ENCODE results near the gene ASTN2. TPM values are rescaled to one million over a fixed set of nuclear protein-coding genes. Genes with fewer than 3 reads are reported as not detected.

ASTN2 gene
- polyA plus RNA-seq, 1 experiment = 12.8 TPM

DNA sequence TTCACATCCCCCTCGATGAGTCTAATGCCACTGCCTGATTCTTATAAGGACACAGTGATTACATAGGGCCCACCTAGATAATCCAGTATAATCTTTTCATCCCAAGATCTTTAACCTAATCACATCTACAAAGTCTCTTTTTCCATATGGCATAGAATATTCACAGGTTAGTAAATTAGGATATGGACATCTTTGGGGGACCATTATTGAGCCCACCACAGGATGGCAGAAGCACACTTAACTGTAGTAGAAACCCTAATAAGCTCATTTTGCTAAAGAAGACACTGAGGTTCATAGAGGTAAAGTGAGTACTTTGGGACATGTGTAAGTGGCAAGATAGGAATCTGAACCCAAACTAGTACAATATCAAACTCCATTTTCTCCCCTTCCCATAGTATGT is 38.9 kb downstream of the ASTN2 start:
- POLR2A ChIA-PET = no interaction called here

DNA sequence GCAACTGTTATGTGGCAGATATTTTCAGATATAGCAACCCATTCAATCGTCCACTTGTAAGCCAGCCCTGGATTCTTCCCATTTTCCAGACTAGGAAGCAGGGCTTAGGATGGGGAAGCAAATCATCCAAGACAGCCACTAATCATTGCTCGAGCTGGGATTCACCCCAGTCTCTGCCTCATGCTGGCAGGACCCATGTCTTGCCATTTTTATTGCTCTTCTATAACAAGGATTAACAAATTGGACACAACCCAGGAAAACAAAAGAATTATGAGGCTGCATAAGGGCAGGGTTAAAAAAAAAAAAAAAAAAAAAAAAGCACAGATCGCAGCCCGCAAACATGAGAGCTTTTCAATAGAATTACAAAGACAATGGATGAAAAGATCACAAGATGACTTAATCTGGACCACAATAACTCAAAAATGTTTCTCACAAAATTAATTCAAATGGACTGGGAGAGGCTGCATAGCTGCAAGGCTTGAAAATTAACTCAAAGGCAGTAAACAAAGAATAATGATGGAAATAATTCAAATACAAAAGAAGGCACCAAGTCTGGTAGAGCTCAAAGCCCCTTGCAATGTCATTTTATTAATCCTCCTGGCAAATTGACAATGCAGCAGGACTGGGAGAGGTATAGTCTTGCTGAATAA is 40.7 kb downstream of the ASTN2 start:
- DNase-seq (ENCODE audit: low read depth) = no peak

More for the DNA sequence above, 38.9 kb downstream of the ASTN2 start:
- no peaks in the 10 kb centered on the region for H3K36me3 ChIP-seq (ENCODE audit: control insufficient read depth, insufficient read depth, low read length)
- no peak for TF ChIP-seq CTCF (IDR thresholded peaks at IDR 0.05; ENCODE audit: insufficient read depth, low read depth, low read length)
- no peak overlapping the region for H3K4me3 ChIP-seq (ENCODE audit: low read depth, low read length)
- no peak for DNase-seq (ENCODE audit: low read depth)
- CTCF ChIA-PET = no interaction called here
- H3K27me3 ChIP-seq (ENCODE audit: control insufficient read depth, insufficient read depth, low read length) = no peaks in the 10 kb centered on the region

DNA sequence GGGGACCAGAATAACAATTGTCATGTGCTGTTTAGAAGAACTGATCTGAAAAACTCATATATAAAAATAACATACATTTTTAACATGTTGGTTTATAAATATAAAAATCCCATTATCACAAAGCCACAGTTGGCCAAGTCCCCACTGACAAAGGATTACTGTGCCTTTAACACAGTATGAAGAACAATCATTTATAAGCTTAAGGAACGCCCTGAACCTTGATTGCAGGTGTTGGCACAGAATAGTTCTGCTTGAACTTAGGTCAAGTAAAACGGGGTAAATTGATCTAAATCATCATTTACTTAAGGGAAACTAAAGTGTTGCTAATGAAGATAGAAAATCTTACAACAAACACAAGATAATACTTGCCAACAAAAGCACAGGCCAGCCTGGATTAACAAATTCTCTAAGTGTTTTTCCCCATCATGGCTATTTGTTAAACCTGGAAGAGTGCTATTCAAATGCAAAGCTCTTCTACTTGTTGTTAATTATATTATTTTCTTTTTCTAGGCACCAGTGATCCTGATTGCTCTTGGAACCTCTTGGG is 46.1 kb downstream of the ASTN2 start:
- H3K4me3 ChIP-seq (ENCODE audit: low read depth, low read length) = no peak overlapping the region
- DNase-seq (ENCODE audit: low read depth) = no peak
- POLR2A ChIA-PET = no interaction called here
- no peak for TF ChIP-seq CTCF (IDR thresholded peaks at IDR 0.05; ENCODE audit: insufficient read depth, low read depth, low read length)
- no peaks in the 10 kb centered on the region for H3K27me3 ChIP-seq (ENCODE audit: control insufficient read depth, insufficient read depth, low read length)
- CTCF ChIA-PET = no interaction called here
- H3K36me3 ChIP-seq (ENCODE audit: control insufficient read depth, insufficient read depth, low read length) = no peaks in the 10 kb centered on the region

More for the DNA sequence above, 40.7 kb downstream of the ASTN2 start:
- POLR2A ChIA-PET = no interaction called here
- H3K36me3 ChIP-seq (ENCODE audit: control insufficient read depth, insufficient read depth, low read length) = no peaks in the 10 kb centered on the region
- no peak for TF ChIP-seq CTCF (IDR thresholded peaks at IDR 0.05; ENCODE audit: insufficient read depth, low read depth, low read length)
- no peak overlapping the region for H3K4me3 ChIP-seq (ENCODE audit: low read depth, low read length)
- CTCF ChIA-PET = no interaction called here
- no peaks in the 10 kb centered on the region for H3K27me3 ChIP-seq (ENCODE audit: control insufficient read depth, insufficient read depth, low read length)

- Histone ChIP-seq H3K36me3 (ENCODE audit: control insufficient read depth, insufficient read depth, low read length) (no peaks in the 10 kb centered on the region), H3K4me3 (ENCODE audit: low read depth, low read length) (no peak overlapping the region), H3K27me3 (ENCODE audit: control insufficient read depth, insufficient read depth, low read length) (no peaks in the 10 kb centered on the region)
- no peak for DNase-seq (ENCODE audit: low read depth)
- ChIA-PET CTCF (no interaction called here), POLR2A (no interaction called here)
- no peak for TF ChIP-seq CTCF (IDR thresholded peaks at IDR 0.05; ENCODE audit: insufficient read depth, low read depth, low read length)
These were observed 49.4 kb downstream of the ASTN2 start for GRCh38 chr9:117365438-117365837.

DNA sequence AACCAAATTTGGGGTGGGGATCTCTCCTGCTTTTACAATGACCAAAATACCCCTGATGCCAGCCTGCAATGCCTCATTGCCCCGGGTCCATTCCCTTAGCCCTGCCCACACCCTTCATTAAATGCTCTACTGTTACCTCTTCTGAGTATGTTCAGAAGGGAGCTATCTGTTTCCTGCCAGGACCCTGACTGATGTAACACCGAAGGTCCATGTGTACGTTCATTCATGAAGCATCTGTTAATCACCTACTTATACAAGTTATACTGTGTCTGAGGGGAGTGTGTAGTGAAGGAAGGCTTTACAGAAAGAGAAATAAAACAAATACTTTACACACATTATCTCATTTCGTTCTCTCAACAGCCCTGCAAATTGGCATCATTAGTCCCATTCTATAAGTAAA is 51.9 kb downstream of the ASTN2 start:
- Histone ChIP-seq H3K27me3 (ENCODE audit: control insufficient read depth, insufficient read depth, low read length) (no peaks in the 10 kb centered on the region), H3K4me3 (ENCODE audit: low read depth, low read length) (no peak overlapping the region), H3K36me3 (ENCODE audit: control insufficient read depth, insufficient read depth, low read length) (no peaks in the 10 kb centered on the region)
- TF ChIP-seq CTCF (IDR thresholded peaks at IDR 0.05; ENCODE audit: insufficient read depth, low read depth, low read length) = no peak
- POLR2A ChIA-PET = no interaction called here
- CTCF ChIA-PET = no interaction called here
- DNase-seq (ENCODE audit: low read depth) = no peak
